Kidney tubule cell (primary cell): ENCODE data around the gene MYBPC1.

Experiments used
- DNase-seq: peaks from one replicate; pipeline ENCODE4 v3.0.0-alpha.2; 2018; ENCODE audit warnings: low spot score

The MYBPC1 gene

GRCh38 chr12:101599311-101599710 is 4.5 kb downstream of the MYBPC1 start:
- peak; percentile 5 for DNase-seq

GRCh38 chr12:101599771-101600484 is 5.2 kb downstream of the MYBPC1 start:
- peak; percentile 14 for DNase-seq

- DNase-seq: peak; percentile 41
These were observed 9.4 kb downstream of the MYBPC1 start for GRCh38 chr12:101604132-101604531.

- no peak for DNase-seq
These were observed 13.1 kb downstream of the MYBPC1 start for GRCh38 chr12:101607894-101608293.

- DNase-seq: no peak
These were observed 13.7 kb downstream of the MYBPC1 start for GRCh38 chr12:101608301-101609133.

DNA sequence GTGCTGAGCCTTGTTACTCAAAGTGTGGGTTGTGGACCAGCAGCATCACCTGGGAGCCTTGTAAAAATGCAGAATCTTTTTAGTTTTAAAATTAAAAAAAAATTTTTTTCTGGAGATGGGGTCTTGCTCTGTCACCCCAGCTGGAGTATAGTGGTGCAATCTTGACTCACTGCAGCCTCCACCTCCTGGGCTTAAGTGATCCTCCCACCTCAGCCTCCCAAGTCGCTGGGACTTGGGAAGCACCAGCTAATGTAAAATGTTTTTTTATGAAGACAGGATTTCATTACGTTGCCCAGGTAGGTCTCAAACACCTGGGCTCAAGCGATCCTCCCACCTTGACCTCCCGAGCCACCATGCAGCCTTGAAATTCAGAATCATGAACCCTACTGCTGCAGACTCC is 14.4 kb downstream of the MYBPC1 start:
- no peak for DNase-seq

DNA sequence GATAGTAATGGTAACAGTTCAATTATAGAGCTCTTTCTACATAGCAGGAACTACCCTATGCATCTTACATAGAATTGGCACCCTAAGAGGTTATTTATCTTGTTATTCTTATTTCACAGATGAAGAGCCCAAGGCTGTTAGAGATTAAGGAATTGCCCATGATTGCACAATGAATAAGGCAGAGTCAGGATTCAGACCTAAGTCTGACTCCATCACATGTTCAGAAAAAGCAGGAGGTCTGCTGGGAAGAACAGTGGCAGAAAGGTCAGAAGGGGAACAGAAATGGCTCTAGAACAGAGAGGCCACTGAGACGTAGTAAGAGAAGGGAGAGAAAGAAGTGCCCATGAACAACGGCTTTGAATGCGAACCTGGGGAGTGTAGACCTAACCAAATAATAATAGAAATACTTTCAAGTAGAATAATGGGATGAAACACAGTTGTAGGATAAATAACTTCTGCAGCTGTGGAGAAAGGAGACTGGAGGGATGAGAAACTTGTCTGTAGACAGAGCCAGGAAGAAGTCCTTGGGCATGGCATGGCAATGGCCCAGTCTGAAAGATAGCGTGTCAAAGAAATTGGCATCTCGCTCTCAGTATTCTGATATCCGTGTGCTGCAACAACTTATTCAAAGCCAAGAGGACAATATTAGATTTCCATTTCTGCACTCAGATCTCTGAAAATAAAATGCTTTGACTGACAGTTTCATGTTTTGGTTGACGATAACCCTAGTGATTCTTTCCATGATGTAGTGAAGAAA is 17.6 kb downstream of the MYBPC1 start:
- DNase-seq: no peak

DNA sequence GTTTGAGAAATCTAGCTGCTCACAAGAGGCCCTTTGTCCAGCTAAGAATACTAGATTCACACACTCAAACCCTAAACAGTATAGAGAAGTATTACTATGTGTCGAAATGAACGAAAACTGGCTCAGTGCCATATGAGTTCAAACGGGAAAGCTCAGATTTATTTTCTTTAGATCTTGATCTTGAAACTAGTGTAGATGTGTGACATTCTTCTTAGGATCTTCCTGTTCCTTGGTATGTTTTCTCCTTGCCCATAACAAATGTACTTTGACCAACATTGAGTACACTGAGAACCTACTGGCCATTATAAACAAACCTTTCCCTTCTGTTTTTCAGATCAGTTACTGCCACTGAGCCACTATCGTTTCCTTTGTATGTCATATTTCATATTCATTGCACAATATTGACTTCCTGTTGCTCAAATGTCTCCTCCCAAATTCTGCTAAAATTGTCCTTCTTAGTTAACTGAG is 21.3 kb downstream of the MYBPC1 start:
- DNase-seq: no peak

DNA sequence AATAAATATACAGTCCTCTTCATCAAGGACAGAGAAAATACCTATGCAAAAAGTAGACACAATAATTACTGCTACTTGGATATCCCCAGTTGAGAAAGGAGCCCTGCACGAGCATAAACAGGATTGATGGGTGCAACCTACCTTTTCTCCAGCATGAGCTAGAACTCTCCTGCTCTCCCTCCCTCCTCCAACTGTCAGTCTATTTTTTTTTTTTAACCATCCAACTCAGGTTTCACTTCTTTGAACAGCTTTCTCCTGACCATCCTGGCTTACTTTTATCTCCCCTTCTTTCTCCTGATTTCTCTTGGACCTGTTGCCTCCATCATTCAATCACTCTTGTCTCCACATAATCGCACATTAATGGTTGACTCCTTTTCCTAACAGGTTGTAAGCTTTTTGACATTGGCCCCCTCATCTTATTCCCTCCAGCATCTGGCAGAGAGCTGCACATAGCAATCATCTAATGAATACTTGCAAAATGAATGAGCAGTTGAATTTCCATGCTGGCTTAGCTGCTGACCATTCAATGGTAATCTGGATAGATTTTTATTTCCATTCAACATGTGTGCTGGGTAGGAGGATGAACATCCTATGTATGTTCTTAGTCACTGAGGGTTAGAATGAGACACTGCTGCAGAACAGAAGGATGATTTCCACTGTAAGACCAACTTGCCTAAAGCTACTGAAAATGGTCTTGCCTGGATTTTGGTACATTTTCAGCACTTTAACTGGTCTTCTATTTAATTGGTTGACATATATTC is 24.4 kb downstream of the MYBPC1 start:
- no peak for DNase-seq

DNA sequence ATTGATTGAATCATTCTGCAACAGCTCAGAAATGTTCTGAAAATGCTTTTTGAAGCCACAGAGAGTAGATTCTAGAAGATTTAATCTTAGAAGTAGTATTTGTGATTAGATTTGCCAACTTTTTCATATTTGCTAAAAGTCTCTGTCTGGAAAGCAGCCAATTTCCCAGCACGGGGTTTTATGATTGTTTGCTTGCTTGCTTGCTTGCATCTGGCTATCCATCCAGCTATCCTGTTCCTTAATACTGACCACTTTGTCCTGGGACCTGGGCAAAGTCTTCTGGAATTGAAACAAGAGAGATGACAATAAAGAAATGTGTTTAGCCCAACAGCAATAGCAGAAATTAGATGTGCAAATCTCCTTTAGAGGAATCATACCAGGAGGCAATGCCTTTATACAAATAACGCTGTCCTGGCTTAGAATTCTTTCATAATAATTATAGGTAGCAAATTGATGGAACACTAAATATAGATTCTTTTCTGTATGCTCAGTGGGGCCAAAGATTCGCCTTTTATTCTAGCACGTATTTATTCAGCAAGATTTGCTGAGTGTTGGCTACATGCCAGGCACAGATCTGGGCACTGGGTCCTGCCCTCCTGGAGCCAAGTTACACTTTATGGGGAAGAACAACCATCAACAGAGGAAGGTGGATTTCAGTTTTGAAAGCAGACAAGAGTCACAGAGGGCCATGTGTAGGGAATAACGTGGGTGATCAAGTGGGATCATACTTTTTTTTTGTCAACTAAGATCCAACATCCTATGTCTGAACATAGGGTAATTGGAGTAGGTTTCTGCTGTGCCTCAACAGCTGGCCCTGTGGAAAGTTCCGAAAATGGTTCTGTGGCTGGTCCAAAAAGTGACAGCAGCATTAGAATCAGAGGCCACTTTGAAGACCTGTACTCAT is 25.3 kb downstream of the MYBPC1 start:
- DNase-seq: no peak

DNA sequence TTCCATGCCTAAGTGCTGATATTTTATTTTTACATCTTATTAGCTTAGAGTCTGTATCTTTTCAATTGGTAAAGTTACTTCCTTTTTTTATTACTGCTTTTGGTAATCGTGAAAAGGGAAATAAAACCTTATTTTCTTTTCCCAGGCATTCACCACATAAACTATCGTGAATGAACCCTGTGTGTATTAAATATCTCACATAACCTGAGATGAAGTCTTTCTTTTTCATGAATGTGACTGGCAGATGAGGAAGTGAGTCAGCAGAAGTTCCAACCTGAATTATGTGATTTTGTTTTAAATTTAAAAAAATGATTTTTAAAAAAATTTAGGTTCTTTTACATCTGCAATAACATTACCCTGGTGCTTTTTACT is 26.0 kb downstream of the MYBPC1 start:
- no peak for DNase-seq

GRCh38 chr12:101628676-101629075 is 33.9 kb downstream of the MYBPC1 start:
- DNase-seq: no peak

GRCh38 chr12:101634724-101635123 is 40.0 kb downstream of the MYBPC1 start:
- DNase-seq: no peak

GRCh38 chr12:101637936-101638335 is 43.2 kb downstream of the MYBPC1 start:
- peak; percentile 3 for DNase-seq

DNA sequence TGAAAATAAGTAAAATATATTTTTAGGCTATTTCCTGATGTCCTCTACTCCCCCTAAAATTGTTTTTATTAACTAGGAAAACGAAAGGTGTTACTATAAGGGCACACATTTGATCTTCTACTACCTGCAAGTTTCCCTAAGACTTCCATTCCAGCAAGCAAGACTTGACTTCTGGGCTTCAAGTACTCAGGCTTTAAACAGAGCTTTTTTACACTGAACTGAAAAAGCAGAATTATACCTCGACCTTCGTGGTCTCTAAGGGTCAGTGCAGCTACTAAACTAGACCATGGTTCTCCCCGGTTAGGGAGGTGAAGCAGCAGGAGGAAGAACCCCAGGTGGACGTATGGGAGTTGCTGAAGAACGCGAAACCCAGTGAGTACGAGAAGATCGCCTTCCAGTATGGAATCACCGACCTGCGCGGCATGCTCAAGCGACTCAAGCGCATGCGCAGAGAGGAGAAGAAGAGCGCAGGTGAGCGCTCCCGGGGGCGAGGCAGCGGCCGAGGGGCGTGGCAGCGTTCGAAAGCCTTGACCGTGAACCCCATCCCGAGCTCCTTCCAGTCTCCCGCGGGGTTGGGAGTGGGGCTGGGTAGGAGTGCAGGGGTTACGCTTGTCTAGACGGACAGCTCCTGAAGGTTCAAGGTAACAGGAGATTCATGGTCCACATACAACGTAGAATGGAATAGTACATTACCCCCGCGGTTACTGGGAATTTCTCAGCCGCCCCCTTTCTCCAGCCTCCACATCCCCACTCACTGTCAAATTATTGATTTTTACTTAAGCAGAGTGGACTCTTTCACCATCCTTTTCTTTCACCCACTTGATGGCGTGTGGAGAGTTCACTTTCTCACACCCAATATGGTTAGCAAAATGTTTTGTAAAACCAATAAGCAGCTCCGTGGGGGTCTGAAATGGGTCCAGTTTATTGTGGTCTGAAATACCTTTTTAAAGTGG is 47.6 kb downstream of the MYBPC1 start:
- DNase-seq: peak; percentile 36

DNA sequence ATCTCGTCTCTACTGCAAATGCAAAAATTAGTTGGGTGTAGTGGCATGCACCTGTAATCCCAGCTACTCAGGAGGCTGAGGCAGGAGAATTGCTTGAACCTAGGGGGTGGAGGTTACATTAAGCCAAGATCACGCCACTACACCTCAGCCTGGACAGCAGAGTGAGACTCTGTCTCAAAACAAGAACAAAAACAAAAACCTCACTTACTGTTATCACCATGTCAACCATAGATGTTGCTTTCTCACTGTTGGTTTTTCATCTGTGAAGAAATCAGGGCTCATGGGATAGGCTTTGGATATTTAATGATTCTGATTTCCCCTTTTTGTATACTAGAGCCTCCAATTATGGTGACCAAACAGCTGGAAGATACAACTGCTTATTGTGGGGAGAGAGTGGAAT is 52.9 kb downstream of the MYBPC1 start:
- DNase-seq: no peak

GRCh38 chr12:101648195-101648594 is 53.4 kb downstream of the MYBPC1 start:
- DNase-seq: no peak

DNA sequence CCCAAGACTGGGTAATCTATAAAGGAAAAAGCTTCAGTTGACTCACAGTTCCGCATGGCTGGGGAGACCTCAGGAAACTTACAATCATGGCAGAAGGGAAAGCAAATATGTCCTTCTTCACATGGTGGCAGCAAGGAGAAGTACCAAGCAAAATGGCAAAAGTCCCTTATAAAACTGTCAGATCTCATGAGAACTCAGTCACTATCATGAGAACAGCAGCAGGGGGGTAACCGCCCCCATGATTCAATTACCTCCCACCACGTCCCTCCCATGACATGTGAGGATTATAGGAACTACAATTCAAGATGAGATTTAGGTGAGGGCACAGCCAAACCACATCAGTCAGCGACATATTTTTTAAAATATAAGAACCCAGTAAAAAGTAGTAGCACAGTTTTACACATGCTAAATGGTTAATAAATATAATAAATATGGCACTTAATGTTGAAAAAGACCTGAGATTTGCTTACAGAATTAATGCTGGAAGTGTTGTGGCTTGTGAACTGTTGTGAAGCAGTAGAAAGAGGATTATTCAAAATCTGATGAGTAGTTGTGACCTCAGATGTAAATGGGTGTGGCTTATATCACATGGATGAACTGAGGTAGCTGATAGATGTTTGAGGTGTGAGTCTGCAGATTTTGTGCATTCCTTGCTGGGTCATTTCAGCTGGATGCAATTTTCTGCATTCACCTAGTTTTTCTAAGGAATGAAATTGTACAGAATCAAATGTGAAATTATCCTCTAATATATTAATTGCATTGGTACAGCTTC is 55.8 kb downstream of the MYBPC1 start:
- DNase-seq: peak; percentile 30

DNA sequence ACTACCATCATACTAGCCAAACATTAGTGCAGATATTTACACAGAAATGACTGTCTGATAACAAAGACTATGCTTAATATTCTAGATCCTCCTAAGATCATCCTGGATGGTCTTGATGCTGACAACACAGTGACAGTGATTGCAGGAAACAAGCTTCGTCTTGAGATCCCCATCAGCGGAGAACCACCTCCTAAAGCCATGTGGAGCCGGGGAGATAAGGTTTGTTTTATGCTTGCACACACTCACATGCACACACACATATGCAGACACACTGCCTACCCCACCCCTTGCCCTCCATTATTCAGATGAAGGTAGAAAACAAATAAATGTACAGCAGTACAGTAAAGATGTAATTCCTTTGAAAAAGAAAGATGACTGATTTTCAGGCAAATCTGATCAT is 58.3 kb downstream of the MYBPC1 start:
- no peak for DNase-seq
